ENCODE data around the gene HERC6. TPM values are rescaled to one million over a fixed set of nuclear protein-coding genes. Genes with fewer than 3 reads are reported as not detected.
"Not testable (repeated sequence)": the region's sequence is repeated elsewhere in the genome, so short reads cannot be mapped to it uniquely, and the experiment has no call there.

The HERC6 gene
- total RNA-seq, 4 donors from 2014 or later = 5.8 to 17.2 (median 9.5) TPM

GRCh38 chr4:88442689-88443191 is 64.1 kb downstream of the HERC6 start:
- Histone ChIP-seq H3K27me3 (no peaks in the 10 kb centered on the region), H3K36me3 (peaks cover 0 to 17% (median 0%) of the 10 kb centered on the region in 3 donors), H3K9me3 (no peaks in the 10 kb centered on the region), H3K4me1 (no peaks in the 10 kb centered on the region), H3K27ac (no peak overlapping the region), H3K4me3 (no peak overlapping the region)
- no peak for TF ChIP-seq POLR2A (IDR thresholded peaks at IDR 0.05)
- TF ChIP-seq, protein P1, sequence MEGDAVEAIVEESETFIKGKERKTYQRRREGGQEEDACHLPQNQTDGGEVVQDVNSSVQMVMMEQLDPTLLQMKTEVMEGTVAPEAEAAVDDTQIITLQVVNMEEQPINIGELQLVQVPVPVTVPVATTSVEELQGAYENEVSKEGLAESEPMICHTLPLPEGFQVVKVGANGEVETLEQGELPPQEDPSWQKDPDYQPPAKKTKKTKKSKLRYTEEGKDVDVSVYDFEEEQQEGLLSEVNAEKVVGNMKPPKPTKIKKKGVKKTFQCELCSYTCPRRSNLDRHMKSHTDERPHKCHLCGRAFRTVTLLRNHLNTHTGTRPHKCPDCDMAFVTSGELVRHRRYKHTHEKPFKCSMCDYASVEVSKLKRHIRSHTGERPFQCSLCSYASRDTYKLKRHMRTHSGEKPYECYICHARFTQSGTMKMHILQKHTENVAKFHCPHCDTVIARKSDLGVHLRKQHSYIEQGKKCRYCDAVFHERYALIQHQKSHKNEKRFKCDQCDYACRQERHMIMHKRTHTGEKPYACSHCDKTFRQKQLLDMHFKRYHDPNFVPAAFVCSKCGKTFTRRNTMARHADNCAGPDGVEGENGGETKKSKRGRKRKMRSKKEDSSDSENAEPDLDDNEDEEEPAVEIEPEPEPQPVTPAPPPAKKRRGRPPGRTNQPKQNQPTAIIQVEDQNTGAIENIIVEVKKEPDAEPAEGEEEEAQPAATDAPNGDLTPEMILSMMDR (IDR thresholded peaks at IDR 0.05) = no peak
- no peak for DNase-seq

- no peak overlapping the region for H3K4me3 ChIP-seq
- no peaks in the 10 kb centered on the region for H3K9me3 ChIP-seq
- no peak overlapping the region for H3K27ac ChIP-seq
- DNase-seq = no peak
- TF ChIP-seq, protein P1 (IDR thresholded peaks at IDR 0.05) = no peak
- TF ChIP-seq POLR2A (IDR thresholded peaks at IDR 0.05) = no peak
- H3K4me1 ChIP-seq = no peaks in the 10 kb centered on the region
- H3K36me3 ChIP-seq = peaks cover 0 to 17% (median 0%) of the 10 kb centered on the region in 3 donors
- H3K27me3 ChIP-seq = no peaks in the 10 kb centered on the region
These were observed 64.8 kb downstream of the HERC6 start for GRCh38 chr4:88443486-88443885.

DNA sequence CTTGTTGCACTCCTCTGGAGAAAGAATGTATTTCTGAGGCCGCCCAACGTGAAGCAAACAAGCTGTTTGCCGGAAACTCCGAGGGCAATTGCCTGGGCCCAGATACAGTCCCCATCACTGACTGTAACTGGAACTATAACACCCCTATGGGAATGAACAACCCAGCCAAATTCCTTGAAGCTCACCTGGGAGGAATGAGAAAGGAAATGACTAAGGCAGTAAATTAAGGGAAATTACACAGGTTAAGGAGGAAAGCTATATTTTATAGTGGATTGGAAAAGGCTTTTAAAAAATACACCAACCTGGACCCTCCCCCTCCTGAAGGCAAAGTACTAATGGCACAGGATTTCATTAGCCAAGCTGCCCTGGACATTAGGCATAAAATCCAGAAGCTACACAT is 66.6 kb downstream of the HERC6 start:
- H3K36me3 ChIP-seq = peaks cover 0 to 14% (median 0%) of the 10 kb centered on the region in 3 donors
- TF ChIP-seq POLR2A (IDR thresholded peaks at IDR 0.05) = no peak
- TF ChIP-seq, protein P1 (IDR thresholded peaks at IDR 0.05) = no peak
- H3K27me3 ChIP-seq = no peaks in the 10 kb centered on the region
- H3K4me1 ChIP-seq = no peaks in the 10 kb centered on the region
- no peak overlapping the region for H3K4me3 ChIP-seq
- H3K9me3 ChIP-seq = no peaks in the 10 kb centered on the region
- no peak overlapping the region for H3K27ac ChIP-seq
- no peak for DNase-seq

GRCh38 chr4:88446124-88446523 is 67.5 kb downstream of the HERC6 start:
- TF ChIP-seq, protein P1 (IDR thresholded peaks at IDR 0.05) = no peak
- TF ChIP-seq POLR2A (IDR thresholded peaks at IDR 0.05) = no peak
- no peak overlapping the region for H3K27ac ChIP-seq
- H3K36me3 ChIP-seq = peaks cover 0 to 9% (median 0%) of the 10 kb centered on the region in 3 donors
- H3K4me3 ChIP-seq = no peak overlapping the region
- H3K4me1 ChIP-seq = no peaks in the 10 kb centered on the region
- no peak for DNase-seq
- H3K27me3 ChIP-seq = no peaks in the 10 kb centered on the region
- no peaks in the 10 kb centered on the region for H3K9me3 ChIP-seq

DNA sequence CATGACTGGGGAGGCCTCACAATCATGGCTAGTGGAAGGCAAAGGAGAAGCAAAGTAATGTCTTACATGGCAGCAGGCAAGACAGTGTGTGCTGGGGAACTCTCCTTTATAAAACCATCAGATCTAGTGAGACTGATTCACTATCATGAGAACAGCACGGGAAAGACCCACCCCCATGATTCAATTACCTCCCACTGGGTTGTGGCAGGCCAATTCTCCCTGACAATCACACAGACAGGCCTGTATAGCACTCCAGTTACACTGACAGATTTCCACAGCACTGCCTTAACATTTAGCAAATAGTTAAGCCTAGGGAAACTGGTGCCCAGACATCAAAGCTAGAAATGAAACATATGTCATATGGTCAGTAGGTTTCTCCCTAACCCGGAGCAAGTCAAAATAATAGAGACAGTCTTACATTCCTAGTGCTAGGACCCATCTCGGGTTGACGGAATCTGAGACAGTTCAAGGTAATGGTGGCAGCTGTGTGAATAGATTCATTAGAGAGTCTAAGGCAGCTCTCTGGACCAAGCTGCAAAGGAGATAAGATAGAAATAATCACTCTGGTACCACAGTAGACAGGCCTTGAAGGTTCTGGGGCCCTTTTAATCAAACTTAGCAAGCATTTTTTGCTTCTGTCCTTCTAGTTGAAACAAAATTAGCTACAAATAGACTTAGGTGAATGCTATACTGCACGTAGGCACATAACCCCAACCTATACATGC is 68.9 kb downstream of the HERC6 start:
- DNase-seq = no peak

DNA sequence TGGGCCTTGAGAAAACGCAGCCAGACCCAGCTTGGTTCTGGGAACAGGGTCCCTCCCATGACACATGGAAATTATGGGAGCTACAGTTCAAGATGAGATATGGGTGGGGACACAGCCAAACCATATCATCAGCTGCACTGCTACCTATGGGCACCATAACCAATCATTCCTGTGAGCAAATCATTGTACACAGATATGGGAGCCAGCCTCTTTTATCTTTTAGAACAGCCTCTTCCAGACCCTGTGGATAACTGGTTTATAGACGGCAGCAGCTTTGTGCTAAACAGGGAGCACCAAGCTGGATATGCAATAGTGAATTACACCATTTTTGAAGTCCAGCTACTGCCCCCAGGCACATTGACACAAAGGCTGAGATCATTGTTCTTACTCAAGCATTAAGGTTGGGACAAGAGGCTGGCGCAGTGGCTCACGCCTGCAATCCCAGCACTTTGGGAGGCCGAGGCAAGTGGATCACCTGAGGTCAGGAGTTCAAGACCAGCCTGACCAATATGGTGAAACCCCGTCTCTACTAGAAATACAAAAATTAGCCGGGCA is 69.6 kb downstream of the HERC6 start:
- not testable (repeated sequence) for H3K27ac ChIP-seq, H3K4me1 ChIP-seq, H3K36me3 ChIP-seq, DNase-seq, H3K4me3 ChIP-seq, H3K27me3 ChIP-seq, H3K9me3 ChIP-seq

More for the DNA sequence above, 68.9 kb downstream of the HERC6 start:
- Histone ChIP-seq H3K4me1 (no peaks in the 10 kb centered on the region), H3K27ac (no peak overlapping the region), H3K27me3 (no peaks in the 10 kb centered on the region), H3K36me3 (peaks cover 0 to 2% (median 0%) of the 10 kb centered on the region in 3 donors), H3K4me3 (no peak overlapping the region), H3K9me3 (no peaks in the 10 kb centered on the region)
- TF ChIP-seq, protein P1 (IDR thresholded peaks at IDR 0.05) = no peak
- TF ChIP-seq POLR2A (IDR thresholded peaks at IDR 0.05) = no peak

All from Peyer's patch (tissue), 4 donors.